Activated CD4-positive, alpha-beta T cell treated with anti-CD3 and anti-CD28 coated beads for 48 hours (primary cell): ENCODE results near the gene FLII.
"Not testable (repeated sequence)": the region's sequence is repeated elsewhere in the genome, so short reads cannot be mapped to it uniquely, and the experiment has no call there.

Source experiments
- DNase-seq: peaks from one replicate; pipeline ENCODE4 v3.0.0-alpha.2; 2020

Gene FLII

DNA sequence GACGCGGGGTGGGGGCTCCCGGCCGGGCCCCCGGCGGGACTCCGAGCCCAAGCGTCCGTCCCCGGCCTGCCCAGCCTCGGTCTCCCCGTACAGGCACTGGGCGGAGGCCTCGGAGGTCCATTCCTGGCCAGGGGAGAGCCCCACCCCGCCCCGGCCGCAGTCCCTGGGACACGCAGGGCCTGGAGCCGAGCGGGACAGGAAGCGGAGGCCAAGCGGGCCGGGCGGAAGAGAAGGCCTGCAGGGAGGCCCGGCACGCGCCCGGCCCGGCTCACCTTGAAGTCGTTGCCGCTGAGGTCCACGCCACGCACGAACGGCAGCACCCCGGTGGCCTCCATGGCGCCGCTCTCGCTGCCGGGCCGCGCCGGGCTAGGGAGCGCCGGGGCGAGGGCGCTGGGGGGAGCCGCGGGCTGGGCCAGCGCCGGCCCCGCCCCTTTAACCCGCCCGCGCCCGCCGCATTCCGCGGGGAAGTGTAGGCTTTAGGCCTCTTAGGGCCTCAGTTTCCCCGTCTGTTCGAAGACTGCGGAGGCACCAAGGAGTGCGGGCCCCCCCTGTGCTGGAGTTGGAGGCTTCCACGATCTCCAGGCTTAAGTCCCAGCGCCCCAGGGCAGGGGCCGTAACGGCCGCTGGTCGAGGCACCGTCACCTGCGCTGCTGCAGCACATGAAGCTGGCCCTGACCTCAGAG, at the start of gene FLII:
Gene FLII, minus strand, starts transcription at position 383 of the 683 bp plus-strand sequence. Its CDS starts 48 bp downstream, at position 335.
- peak; percentile 59 for DNase-seq

DNA sequence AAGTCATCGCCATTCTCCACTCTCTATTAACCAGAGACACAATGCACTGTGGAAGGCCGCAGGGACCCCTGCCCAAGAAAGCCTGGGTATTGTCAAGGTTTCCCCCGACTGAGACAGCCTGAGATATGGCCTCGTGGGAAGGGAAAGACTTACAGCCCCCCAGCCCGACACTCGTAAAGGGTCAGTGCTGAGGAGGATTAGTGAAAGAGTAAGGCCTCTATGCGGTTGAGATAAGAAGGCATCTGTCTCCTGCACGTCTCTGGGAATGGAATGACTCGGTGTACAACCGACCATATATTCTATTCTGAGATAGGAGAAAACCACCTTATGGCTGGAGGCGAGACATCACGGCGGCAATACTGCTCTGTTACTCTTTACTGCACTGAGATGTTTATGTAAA, 44.7 kb upstream of the FLII start:
- DNase-seq = not testable (repeated sequence)

DNA sequence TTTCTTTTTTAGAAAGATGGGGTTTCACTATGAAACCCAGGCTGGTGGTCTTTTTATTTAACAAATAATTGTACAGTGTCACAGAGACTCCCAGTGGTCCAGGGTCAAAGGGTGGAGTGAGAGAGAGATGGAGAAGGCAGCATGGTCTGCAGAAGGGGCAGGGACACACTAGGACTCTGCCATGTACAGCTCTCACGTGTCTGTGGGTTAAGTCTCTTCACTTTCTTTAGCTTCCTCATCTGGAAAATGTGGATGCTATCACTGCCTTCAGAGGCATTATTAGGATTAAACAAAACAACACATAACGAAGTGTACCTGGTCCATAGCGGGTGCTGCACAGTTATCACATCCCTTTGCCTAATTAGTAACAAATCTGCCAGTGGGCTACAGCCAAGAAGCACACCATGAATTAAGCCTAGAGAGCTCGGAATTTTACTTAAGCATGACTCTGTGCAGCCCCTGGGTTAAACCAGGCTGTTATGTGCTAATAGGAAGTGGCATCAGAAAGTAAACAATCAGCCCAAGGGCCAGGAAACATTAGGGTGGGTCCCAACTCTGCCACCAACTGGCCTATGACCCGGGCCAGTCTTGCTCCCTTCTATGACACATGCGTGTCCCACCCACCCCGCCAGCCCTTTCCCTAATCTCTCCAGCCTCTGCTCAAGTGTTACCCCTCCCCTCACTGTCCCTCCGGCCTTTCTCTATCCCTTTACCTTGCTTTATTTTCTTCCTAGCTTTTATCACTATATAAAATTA, 42.4 kb upstream of the FLII start:
- DNase-seq = no peak

DNA sequence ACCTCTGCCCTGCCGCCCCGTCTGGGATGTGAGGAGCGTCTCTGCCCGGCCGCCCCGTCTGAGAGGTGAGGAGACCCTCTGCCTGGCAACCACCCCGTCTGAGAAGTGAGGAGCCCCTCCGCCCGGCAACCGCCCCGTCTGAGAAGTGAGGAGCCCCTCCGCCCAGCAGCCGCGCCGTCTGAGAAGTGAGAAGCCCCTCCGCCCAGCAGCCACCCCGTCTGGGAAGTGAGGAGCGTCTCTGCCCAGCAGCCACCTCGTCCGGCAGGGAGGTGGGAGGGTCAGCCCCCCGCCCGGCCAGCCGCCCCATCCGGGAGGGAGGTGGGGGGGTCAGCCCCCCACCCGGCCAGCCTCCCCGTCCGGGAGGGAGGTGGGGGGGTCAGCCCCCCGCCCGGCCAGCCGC, 39.5 kb upstream of the FLII start:
- DNase-seq = not testable (repeated sequence)

DNA sequence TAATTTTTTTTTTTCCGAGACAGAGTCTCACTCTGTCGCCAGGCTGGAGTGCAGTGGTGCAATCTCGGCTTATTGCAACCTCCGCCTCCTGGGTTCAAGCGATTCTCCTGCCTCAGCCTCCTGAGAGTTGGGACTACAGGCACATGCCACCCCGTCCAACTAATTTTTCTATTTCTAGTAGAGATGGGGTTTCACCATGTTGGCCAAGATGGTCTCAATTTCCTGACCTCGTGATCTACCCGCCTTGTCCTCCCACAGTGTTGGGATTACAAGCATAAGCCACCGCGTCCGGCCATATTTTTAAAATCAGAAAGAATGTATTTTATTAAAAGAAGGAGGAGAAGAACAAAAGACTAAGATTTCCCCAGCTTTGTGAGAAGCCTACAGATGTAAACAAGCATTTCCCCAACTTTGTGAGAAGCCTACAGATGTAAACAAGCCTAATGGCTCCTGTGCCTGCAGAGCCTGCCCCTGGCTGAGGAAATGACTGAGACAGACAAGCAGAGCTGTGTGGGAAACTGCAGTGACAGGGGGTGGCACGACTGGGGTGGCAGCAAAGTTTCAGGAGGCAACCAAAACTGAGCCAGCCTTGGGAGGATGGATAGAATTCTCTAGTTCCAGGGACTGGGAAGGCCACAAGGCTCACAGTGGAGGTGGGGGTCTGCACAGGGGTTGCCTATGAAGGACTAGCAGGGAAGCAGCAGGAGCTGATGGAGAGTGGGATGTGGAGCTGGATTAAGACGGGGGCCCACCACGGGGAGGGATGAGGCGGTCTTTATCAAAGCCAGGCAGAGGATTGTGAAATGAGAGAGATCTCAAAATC, 33.4 kb upstream of the FLII start:
- no peak for DNase-seq

DNA sequence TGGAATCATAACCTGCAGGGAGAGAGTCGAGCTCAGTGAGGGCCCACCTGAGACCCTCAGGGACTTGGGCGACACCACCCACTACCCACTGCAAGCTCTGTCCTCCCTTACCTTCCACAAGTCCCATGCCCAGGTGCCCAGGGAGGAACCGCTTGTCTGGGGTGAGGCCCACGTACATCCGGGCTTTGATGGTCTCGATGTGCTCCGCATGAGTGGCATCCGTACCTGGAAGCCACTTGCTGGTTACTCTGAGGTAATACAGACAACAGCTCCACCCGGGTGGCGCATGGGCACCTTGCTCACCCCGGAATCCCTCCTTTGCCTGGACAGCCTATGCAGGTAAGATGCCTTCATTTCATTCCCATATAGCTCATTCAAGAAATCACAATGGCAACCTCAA, 26.8 kb upstream of the FLII start:
- no peak for DNase-seq

DNA sequence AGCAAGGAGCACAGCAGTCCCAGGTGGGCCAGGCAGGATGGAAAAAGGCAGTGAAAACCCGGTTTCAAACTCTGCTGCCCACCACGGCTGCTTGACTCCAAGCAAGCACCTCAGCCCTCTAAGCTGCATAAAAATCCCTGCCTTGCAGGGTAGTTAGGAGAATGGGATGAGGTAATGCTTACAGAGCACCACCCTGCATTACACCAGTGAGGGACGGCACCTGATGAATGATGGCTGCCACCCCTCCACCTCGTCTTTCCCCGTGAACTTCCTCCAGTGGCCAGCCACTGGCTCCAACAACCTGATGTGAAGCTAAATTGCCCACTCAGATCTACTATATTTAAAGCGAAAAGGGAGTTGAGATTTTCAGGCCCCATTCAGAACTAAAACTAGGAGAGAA, 23.2 kb upstream of the FLII start:
- DNase-seq = no peak

DNA sequence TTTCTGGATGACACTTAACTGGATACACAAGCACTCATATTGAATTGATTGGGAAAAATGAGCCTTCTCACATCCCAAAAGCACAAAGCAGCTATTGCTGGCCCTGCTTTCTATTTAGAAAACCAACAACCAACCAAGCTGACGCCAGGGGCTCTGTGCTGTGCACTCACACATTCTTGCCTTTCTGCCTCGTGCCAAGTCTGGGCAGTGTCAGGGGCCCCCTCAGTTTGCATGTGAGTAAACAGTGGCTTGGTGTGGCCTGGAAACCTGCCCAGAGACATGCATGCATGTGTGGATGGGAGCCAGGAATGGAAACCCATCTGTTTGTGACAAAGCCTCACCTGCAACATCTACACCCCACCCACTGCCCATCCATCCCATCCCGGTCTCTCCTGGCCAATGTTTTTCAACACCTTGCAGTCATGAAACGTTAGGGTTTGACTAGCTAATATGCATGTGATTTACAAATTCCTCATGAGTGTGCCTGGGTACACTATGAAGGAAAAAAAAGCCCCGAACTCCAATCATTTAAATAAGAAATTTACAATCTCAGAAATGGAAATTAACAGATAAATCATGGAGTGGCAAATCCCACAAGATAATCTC, 22.3 kb upstream of the FLII start:
- DNase-seq = no peak

DNA sequence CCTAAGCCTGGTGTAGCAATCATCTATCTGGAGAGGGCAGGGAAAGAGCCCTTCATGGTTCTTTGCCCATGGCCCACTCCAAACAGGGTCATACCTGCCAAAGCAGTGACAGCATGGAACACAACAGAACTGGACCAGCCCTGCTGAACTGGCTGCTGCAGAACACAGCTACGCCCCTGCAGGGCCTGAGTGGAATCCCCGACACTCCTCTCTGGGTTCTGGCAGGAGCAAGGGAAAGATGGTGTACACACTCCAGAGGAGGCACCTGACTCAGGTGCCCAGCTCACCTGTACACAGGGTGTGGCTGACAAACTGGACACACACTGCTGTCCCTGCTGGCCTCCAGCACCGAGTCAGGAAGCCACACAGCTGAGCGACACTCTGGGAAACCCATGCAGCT, 21.7 kb upstream of the FLII start:
- no peak for DNase-seq

DNA sequence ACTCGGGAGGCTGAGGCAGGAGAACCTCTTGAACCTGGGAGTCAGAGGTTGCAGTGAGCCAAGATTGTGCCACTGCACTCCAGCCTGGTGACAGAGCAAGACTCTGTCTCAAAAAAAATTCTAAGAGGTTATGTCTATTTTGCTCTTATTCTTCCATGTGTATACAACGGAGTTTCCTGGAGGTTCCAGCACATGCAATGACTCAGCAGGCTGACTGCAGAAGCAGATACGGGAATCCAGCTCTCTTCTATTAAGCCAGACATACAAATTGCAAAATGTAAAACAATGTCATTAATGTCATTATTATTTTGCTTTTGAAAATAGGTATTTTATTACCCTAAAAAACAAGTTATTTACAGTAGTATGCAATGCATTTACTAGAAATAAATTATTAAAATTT, 20.3 kb upstream of the FLII start:
- no peak for DNase-seq

DNA sequence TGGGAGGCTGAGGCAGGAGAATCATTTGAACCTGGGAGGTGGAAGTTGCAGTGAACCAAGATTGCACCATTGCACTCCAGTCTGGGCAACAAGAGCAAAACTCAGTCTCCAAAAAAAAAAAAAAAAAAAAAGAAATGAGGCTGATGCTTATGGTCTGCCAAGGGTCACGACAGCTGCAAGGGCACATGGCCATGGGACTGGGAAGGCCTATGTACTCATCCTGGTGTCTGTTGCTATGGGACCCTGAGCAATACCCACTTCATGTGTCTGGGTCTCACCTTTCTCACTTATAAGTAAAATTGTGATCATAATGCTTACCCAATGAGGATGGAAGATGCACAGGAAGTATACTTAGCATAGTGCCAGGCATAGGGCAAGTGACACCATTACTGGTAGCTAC, 18.5 kb upstream of the FLII start:
- no peak for DNase-seq

DNA sequence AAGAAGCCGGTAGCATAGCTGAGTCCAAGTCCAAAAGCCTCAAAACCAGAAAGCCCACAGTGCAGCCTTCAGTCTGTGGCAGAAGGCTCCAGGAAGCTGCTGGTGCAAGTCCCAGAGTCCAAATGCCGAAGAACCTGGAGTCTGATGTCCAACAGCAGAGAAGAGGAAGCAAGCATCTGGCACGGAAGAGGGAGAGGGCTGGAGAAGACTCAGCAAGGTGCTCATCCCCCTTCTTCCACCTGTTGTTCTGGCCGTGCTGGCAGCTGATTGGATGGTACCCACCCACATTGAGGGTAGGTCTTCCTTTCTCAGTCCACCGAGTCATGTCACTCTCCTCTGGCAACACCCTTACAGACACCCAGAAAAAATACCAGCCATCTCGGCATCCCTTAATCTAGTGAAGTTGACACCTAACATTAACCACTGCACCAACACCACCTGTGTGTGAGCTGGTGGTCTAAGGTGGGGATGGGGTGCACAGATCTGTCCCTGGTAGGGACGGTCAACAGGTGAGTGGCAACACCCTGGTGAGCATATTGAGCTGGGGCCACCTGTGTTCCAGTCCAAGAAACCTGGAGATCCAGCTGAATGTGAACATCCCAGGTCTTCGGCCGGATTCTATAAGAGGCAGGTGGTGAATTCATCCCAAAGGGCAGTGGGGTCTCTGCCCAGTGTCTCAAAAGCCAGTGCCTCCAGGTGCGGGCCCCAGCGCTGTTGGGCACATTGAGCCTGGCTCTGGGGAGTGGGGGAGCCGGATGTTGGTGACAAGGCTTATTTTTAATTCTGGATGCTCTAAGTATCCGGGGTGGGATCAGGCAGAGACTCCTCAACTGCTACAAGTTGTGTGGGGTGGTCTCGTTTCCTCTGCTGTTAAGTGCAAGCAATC, 11.8 kb upstream of the FLII start:
- no peak for DNase-seq

DNA sequence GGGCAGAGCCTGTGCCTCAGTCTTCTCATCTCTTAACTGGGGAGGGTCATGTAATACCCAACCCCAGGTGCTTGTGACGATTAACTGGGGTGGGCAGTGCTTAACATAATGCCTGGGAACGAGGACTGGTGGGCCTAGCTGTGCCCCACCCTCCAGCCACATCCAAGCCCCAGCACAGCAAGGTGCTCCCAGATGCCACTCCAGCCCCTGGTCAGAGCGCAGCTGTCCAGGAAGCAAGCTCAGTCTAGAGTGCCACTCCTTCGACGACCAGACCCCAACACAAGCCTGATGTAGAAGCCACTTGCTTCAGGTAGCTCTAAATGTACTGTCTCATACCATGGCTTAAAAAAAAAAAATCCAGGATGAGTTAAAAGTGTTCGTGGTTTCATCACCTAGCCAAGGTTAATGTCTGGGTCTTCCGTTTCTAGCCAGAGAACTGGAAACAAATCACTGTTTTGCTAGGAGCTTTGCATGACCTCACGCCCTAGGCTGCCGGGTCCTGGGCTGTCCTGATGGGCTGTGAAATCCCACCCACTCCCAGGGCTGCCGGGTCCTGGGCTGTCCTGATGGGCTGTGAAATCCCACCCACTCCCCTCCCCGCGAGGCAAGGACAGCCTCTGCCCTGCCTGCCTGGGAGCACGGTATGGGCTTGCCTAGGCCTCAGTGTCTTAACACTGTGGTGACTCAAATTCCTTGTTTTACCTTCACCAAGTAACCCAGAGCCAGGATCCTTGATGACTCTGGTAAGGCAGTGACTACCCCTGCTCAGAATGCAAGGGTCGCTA, 9.6 kb upstream of the FLII start:
- no peak for DNase-seq

DNA sequence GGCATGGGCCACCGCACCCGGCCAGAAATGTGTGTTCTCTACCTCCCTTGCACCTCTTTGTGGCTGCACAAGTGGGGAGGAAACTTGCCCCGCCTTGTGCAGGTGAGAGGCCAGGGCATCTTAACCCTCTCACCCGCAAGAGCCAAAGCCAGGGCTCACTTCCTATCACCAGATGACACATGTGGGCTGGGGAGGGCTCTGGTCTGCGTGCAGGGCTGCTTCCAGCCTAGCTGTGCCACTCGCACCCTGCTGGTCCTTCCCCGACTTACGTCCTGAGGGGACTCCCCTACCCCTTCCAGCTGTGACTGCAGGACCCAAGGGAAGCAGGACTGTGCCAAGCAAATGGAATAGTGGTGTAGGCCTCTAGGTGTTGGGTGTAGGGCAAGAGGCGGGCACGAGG, 8.8 kb upstream of the FLII start:
- DNase-seq = no peak

DNA sequence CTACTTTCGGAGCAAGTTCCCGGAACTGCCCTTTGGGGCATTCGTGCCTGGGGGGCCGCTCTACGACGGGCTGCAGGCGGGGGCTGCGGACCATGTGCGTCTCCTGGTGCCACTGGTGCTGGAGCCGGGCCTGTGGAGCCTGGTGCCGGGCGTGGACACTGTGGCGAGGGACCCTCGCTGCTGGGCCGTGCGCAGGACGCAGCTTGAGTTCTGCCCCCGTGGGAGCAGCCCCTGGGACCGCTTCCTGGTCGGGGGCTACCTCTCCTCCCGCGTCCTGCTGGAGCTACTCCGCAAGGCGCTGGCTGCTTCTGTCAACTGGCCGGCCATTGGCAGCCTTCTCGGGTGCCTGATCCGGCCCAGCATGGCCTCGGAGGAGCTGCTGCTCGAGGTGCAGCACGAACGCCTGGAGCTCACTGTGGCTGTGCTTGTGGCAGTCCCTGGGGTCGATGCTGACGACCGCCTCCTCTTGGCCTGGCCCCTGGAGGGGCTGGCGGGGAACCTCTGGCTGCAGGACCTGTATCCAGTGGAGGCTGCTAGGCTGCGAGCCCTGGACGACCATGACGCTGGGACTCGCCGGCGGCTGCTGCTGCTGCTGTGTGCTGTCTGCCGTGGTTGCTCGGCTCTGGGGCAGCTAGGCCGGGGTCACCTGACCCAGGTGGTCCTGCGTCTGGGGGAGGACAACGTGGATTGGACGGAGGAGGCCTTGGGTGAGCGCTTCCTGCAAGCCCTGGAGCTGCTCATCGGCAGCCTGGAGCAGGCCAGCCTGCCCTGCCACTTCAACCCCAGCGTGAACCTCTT, 5.5 kb upstream of the FLII start:
- DNase-seq = no peak

DNA sequence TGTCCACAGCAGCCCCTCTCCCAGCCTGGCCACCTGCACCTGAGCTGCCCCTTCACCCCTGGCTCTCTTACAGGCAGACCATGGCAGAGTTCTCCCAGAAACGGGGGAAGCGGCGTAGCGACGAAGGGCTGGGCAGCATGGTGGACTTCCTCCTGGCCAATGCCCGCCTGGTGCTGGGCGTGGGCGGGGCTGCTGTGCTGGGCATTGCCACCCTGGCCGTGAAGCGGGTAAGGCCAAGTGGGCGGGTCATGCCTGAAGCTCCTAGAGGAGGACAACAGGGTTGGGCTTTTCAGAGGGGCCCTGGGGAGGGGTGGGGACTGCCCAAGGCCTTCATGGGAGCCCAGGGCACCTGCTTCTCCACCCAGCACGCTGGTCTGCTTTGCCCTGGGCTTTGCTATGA, 4.1 kb upstream of the FLII start:
- DNase-seq = no peak

DNA sequence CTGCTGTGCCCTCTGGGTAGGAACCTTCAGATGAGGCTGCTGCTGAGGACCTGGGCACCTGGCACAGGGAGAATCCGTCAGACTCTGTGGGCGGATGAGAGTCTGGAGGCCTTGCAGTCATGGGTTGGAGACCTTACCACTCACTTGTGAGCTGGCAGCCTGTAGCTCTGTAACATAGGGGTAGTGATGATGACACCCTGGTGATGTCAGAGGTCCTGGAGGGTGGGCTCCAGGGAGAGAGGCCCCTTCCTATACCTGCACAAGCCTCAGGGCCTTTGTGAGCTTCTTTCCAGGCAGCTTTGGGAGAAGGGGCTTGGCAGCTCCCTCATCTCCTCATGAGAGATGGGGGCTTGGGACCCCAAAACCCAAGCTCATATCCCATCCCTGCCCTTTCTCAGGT, 3.6 kb upstream of the FLII start:
- DNase-seq = peak; percentile 27

DNA sequence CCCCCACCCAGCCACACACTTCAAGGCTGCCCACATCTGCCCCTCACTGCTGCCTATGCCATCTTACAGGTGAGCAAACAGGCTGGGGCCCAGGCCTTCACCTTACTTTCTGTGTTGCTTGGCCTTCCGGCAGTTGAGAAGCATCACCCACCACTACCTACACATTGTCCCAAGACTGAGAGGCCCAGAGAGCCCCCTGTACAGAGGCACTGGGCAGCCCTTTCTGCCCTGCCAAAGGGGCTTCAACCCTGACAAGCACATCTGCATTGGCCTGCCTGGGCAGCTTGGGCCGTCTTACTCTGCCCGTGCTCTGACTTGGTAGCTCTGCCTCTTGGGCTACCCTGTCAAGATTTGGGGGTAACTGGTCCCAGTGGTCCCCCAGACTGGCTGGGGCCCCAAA, 3.1 kb upstream of the FLII start:
- DNase-seq = no peak

DNA sequence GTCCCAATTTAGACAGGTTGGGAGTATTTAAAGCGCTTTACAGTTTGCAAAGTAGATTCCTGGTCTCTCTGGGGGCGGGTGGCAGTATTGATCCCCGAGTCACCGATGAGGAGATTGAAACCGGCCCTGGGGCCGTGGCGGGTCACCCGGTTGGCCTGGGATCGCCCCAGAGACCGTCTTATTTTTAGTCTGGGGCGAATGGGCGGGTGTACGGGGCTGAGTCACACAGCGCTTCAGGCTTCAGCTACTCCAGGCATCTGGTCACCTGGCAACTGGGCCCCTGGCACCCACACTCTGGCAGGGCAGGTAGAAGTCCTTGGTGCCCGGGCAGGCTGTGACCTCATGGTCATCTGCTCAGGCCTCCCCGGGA, 2.6 kb upstream of the FLII start:
- peak; percentile 63 for DNase-seq

DNA sequence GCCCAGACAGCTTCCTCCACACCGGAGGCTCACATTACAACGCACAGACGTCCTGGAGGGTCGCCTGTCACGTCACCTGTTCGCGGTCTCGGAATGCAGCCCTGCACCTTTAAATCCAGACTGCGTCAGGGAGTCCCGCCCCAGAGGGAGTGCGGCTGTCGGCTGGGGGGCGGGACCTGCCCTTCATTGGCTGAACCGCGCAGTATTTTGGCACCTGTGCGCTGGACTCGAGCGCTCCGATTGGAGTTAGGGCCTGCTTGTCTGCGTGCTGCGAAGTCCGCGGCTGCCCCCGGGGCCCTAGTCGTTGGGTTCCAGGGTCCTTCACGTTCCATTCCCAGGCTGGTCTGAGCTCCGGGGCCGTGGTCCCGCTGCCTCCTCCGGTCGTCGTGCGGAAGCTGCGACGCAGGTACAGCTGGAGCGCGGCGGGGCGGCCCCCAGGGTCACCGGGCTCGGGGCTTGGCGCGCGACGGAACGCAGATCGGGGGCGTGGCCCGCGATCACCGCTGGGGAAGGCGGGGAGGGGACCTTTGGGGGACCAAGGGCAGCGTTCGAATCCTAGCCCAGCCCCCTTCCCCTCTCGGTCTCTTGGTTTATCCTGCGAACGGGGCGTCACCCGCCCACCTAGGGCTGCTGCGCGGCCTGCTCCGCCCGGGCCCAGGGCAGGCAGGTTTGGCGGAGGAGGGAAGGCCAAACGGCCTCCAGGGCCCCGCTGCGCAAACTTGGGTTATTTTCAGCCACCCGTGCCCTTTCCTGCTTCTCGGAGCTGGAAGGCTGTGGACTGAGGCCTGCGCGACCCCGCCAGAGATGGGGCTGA, 2.0 kb upstream of the FLII start, which contains the start of gene MIEF2:
Gene MIEF2, plus strand, starts transcription at position 331 of the 814 bp plus-strand sequence. CDS start 2,059 bp downstream, outside the sequence.
- DNase-seq = peak; percentile 95
